Neural cell (in vitro differentiated cells): ENCODE results near the gene CLSTN1.

Experiments used
- CTCF ChIP-seq: fragments of 450-650 bp; IDR thresholded peaks from 2 replicates; pipeline ENCODE4 v1.5.1; 2014; ENCODE audit warnings: antibody characterized with exemption, mild to moderate bottlenecking, moderate library complexity; ENCODE audit not compliant: poor library complexity, severe bottlenecking
- EP300 ChIP-seq: fragments of 450-650 bp; conservative IDR thresholded peaks from 2 replicates; pipeline ENCODE4 v1.6.1; 2014; ENCODE audit warnings: antibody characterized with exemption, mild to moderate bottlenecking, moderate library complexity; ENCODE audit not compliant: poor library complexity, severe bottlenecking
- EZH2 ChIP-seq: fragments of 200-600, 300-800 bp; shearing (Covaris generic), sonication (generic); IDR thresholded peaks from 2 replicates; pipeline ENCODE4 v1.6.1; 2014; ENCODE audit warnings: antibody characterized with exemption, low read length, borderline replicate concordance, mild to moderate bottlenecking; ENCODE audit not compliant: insufficient read depth, poor library complexity, severe bottlenecking
- MXI1 ChIP-seq: fragments of 450-650 bp; conservative IDR thresholded peaks from 2 replicates; pipeline ENCODE4 v1.6.1; 2014; ENCODE audit warnings: antibody characterized with exemption, mild to moderate bottlenecking; ENCODE audit not compliant: poor library complexity, severe bottlenecking
- POLR2AphosphoS5 ChIP-seq: IDR thresholded peaks from 2 replicates; pipeline ENCODE4 v1.6.1; 2012
- RAD21 ChIP-seq: fragments of 450-650 bp; conservative IDR thresholded peaks from 2 replicates; pipeline ENCODE4 v1.6.1; 2014; ENCODE audit warnings: antibody characterized with exemption, mild to moderate bottlenecking, moderate library complexity
- SMC3 ChIP-seq: fragments of 450-650 bp; conservative IDR thresholded peaks from 2 replicates; pipeline ENCODE4 v1.6.1; 2014; ENCODE audit warnings: antibody characterized with exemption, mild to moderate bottlenecking, moderate library complexity; ENCODE audit not compliant: poor library complexity
- TAF1 ChIP-seq: IDR thresholded peaks from 2 replicates; pipeline ENCODE4 v1.6.1; 2012; ENCODE audit warnings: low read depth
- TF ChIP-seq, protein P1 (sequence below): IDR thresholded peaks from 2 replicates; pipeline ENCODE4 v1.6.1; 2012; ENCODE audit warnings: borderline replicate concordance

DNA sequence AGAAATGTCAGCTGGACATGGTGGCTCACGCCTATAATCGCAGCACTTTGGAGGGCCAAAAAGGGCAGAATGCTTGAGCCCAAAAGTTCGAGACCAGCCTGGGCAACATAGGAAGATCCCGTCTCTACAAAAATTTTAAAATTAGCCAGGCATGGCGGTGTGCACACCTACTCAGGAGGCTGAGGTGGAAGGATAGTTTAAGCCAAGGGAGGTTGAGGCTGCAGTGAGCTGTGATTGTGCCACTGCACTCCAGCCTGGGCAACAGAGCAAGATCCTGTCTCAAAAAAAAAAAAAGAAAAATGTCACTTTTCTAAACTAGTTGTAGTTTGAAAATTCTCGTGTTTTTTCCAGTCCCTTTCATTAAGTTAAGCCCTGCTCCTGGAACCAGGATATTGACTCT is 9.1 kb downstream of the CLSTN1 start:
- TF ChIP-seq POLR2AphosphoS5 (no peak), CTCF (no peak), EZH2 (no peak), EP300 (no peak), RAD21 (no peak), SMC3 (no peak), TAF1 (no peak), MXI1 (no peak)
- TF ChIP-seq, protein P1, sequence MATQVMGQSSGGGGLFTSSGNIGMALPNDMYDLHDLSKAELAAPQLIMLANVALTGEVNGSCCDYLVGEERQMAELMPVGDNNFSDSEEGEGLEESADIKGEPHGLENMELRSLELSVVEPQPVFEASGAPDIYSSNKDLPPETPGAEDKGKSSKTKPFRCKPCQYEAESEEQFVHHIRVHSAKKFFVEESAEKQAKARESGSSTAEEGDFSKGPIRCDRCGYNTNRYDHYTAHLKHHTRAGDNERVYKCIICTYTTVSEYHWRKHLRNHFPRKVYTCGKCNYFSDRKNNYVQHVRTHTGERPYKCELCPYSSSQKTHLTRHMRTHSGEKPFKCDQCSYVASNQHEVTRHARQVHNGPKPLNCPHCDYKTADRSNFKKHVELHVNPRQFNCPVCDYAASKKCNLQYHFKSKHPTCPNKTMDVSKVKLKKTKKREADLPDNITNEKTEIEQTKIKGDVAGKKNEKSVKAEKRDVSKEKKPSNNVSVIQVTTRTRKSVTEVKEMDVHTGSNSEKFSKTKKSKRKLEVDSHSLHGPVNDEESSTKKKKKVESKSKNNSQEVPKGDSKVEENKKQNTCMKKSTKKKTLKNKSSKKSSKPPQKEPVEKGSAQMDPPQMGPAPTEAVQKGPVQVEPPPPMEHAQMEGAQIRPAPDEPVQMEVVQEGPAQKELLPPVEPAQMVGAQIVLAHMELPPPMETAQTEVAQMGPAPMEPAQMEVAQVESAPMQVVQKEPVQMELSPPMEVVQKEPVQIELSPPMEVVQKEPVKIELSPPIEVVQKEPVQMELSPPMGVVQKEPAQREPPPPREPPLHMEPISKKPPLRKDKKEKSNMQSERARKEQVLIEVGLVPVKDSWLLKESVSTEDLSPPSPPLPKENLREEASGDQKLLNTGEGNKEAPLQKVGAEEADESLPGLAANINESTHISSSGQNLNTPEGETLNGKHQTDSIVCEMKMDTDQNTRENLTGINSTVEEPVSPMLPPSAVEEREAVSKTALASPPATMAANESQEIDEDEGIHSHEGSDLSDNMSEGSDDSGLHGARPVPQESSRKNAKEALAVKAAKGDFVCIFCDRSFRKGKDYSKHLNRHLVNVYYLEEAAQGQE = no peak
